ENCODE results near the gene CHAC2. TPM values are rescaled to one million over a fixed set of nuclear protein-coding genes. Genes with fewer than 3 reads are reported as not detected.

The CHAC2 gene
- total RNA-seq, 1 donor from 2014 or later = 10.3 TPM

DNA sequence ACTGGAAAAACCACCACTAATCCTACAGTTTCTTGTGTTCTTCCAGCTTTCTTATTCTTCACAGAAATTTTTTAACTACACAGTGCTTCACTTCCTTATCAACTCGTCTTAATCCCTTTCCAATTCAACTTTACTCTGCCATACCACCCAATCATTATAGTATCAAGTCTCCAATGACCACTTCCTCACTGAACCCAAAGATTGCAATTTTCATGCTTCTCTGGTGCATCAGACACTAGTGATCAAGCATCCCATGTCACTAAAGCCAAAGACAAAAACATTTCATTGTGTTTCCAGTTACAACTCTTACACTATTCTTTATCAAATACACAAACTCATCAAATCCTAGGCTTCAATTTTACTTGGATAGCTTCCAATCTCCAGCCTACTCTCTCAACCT lies 9.5 kb downstream of the CHAC2 start:
- TF ChIP-seq, protein P1, sequence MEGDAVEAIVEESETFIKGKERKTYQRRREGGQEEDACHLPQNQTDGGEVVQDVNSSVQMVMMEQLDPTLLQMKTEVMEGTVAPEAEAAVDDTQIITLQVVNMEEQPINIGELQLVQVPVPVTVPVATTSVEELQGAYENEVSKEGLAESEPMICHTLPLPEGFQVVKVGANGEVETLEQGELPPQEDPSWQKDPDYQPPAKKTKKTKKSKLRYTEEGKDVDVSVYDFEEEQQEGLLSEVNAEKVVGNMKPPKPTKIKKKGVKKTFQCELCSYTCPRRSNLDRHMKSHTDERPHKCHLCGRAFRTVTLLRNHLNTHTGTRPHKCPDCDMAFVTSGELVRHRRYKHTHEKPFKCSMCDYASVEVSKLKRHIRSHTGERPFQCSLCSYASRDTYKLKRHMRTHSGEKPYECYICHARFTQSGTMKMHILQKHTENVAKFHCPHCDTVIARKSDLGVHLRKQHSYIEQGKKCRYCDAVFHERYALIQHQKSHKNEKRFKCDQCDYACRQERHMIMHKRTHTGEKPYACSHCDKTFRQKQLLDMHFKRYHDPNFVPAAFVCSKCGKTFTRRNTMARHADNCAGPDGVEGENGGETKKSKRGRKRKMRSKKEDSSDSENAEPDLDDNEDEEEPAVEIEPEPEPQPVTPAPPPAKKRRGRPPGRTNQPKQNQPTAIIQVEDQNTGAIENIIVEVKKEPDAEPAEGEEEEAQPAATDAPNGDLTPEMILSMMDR (conservative IDR thresholded peaks at IDR 0.05; ENCODE audit: low read depth, low read length) = no peak
- no peak for DNase-seq (ENCODE audit: low read depth)
- H3K4me3 ChIP-seq (ENCODE audit: low read depth, low read length) = no peak overlapping the region

DNA sequence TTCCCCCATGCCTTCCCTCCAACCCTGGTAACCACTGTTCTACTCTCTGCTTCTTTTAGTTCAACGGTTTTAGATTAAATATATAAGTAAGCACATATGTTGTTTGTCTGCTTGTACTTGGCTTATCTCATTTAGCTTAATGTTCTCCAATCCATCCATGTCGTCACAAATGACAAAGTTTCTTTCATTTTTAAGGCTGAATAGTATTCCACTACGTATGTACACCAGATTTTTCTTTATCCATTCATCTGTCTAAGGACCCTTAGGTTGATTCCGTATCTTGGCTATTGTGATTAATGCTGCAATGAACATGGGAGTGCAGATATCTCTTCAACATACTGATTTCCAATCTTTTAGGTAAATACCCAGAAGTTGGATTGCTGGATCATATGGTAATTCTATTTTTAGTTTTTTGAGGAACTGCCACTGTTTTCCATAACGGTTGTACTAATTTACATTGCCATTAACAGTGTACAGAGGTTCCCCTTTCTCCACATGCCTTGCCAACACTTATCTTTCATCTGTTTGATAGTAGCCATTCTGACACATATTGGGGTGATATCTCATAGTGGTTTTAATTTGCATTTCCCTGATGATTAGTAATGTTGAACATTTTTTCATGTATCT lies 11.0 kb downstream of the CHAC2 start:
- no peak for DNase-seq (ENCODE audit: low read depth)
- TF ChIP-seq, protein P1 (conservative IDR thresholded peaks at IDR 0.05; ENCODE audit: low read depth, low read length) = no peak
- no peak overlapping the region for H3K4me3 ChIP-seq (ENCODE audit: low read depth, low read length)

DNA sequence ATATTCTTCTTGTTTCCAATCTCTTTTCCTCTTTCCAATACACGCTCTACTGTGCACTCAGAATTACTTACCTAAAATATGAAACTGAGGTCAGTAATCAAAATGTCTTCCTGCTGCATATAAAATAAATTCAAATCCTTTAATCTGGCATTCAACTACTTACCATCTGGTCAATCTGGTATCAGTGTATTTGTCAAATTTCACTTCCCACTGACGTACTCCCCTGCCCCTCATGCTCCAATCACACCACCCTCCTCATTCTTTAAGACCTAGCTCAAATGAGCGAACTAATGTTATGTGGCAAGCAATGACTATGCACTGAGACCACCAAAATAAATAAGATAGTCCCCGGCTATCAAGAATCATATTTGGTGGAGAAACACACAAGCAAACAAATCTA lies 12.5 kb downstream of the CHAC2 start:
- no peak overlapping the region for H3K4me3 ChIP-seq (ENCODE audit: low read depth, low read length)
- no peak for DNase-seq (ENCODE audit: low read depth)
- TF ChIP-seq, protein P1 (conservative IDR thresholded peaks at IDR 0.05; ENCODE audit: low read depth, low read length) = no peak

DNA sequence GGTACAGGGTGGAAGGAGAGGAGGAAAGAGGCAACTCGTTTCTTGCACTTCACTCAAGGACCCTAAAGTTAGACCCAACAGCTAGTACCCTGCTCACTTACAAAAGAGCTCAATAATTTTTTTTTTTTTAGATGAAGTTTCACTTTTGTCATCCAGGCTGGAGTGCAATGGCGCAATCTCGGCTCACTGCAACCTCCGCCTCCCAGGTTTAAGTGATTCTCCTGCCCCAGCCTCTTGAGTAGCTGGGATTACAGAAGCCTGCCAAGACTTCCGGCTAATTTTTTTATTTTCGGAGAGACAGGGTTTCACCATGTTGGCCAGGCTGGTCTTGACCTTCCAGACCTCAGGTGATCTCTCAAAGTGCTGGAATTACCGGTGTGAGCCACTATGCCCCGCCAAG lies 15.1 kb downstream of the CHAC2 start:
- TF ChIP-seq, protein P1 (conservative IDR thresholded peaks at IDR 0.05; ENCODE audit: low read depth, low read length) = no peak
- no peak for DNase-seq (ENCODE audit: low read depth)

DNA sequence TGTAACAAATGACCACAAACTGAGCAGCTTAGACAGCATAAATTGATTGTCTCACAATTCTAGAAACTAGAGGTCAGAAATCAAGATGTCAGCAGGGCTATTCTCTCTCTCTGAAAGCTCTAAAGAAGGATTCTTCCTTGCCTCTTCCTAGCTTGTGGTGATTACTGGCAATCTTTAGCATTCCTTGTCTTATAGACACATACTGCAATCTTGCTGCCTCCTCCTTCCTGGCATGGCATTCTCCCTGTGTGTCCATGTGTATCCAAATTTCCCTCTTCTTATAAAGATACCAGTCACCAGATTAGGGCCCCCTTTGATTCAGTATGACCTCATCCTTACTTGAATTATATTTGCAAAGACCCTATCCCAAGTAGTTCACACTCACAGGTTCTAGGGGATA lies 16.8 kb downstream of the CHAC2 start:
- no peak for DNase-seq (ENCODE audit: low read depth)
- TF ChIP-seq, protein P1 (conservative IDR thresholded peaks at IDR 0.05; ENCODE audit: low read depth, low read length) = no peak
- H3K4me3 ChIP-seq (ENCODE audit: low read depth, low read length) = no peak overlapping the region

More for the DNA sequence above, 15.1 kb downstream of the CHAC2 start:
- no peak overlapping the region for H3K4me3 ChIP-seq (ENCODE audit: low read depth, low read length)

DNA sequence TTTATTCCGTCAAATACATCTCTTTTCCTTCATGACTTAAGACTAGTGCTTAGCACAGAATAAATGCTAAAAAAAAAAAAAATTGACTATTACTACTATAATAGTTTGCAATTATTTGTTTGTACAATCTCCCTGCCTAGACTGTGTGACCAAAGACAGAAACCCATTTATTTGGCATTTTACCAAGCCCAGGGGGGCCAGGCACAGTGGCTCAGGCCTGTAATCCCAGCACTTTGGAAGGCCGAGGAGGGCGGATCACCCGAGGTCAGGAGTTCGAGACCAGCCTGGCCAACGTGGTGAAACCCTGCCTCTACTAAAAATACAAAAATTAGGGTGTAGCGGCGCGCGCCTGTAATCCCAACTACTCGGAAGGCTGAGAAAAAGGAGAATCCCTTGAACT lies 17.8 kb downstream of the CHAC2 start:
- TF ChIP-seq, protein P1 (conservative IDR thresholded peaks at IDR 0.05; ENCODE audit: low read depth, low read length) = no peak
- DNase-seq (ENCODE audit: low read depth) = no peak
- peak overlapping the region; percentile 78 for H3K4me3 ChIP-seq (ENCODE audit: low read depth, low read length)

DNA sequence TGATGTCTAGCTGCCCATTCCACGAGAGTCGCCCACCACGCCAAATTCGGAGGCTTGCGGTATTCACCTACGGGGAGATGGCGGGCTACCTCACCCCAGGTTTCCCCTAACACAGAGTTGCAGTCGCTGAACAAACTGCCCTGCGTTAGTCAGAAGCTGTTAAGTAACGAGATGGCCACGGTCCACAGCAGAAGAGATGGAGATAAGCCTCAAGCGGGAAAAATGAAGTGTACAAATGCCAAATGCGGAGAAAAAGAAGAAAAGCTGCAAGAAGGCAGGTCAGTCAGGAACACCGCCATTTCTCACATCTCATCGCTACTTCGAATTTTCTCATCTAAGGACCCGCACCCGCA lies 18.7 kb downstream of the CHAC2 start:
- H3K4me3 ChIP-seq (ENCODE audit: low read depth, low read length) = peak overlapping the region; percentile 78
- TF ChIP-seq, protein P1 (conservative IDR thresholded peaks at IDR 0.05; ENCODE audit: low read depth, low read length) = no peak
- no peak for DNase-seq (ENCODE audit: low read depth)

Data from epithelial cell of proximal tubule (primary cell).